Activated CD4-positive, CD25-positive, alpha-beta regulatory T cell treated with anti-CD3 and anti-CD28 coated beads, Interleukin-2, amount 50 U/mL, for 24 hours (primary cell): Measurements from ENCODE around the gene CLSTN1.
"Not testable (repeated sequence)": the region's sequence is repeated elsewhere in the genome, so short reads cannot be mapped to it uniquely, and the experiment has no call there.

Experiments
- ATAC-seq, 2 donors: fragments of 150-1000 bp; cut with Tn5 transposase; one replicate each; pipeline ENCODE4 v1.10.0; 2021; ENCODE audit warnings: mild to moderate bottlenecking in 1 of 2, moderate library complexity in 1 of 2

CLSTN1 gene

DNA sequence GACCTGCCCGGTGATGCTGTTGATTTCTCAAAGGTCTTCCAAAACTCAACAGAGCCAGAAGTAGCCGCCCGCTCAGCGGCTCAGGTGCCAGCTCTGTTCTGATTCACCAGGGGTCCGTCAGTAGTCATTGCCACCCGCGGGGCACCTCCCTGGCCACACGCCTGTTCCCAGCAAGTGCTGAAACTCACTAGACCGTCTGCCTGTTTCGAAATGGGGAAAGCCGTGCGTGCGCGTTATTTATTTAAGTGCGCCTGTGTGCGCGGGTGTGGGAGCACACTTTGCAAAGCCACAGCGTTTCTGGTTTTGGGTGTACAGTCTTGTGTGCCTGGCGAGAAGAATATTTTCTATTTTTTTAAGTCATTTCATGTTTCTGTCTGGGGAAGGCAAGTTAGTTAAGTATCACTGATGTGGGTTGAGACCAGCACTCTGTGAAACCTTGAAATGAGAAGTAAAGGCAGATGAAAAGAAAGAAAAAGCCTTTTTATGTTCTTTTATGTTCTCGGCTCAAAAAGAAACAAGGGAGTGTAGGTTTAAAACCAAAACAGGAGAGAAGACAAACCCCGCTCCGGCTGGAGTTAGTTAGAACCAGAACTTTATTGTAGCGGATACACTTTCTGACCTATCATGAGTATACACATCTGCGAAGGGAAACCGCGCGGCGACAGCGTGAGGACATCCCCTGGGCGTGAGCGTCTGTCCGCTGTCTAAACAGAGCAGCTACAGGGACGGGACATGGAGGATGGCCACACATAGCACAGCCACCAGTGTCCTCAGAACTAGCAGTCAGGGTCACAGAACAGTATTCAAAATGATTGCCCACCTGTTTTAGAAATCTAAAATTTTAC lies 95.1 kb downstream of the CLSTN1 start:
- ATAC-seq, result peak; percentile 67 to 70

DNA sequence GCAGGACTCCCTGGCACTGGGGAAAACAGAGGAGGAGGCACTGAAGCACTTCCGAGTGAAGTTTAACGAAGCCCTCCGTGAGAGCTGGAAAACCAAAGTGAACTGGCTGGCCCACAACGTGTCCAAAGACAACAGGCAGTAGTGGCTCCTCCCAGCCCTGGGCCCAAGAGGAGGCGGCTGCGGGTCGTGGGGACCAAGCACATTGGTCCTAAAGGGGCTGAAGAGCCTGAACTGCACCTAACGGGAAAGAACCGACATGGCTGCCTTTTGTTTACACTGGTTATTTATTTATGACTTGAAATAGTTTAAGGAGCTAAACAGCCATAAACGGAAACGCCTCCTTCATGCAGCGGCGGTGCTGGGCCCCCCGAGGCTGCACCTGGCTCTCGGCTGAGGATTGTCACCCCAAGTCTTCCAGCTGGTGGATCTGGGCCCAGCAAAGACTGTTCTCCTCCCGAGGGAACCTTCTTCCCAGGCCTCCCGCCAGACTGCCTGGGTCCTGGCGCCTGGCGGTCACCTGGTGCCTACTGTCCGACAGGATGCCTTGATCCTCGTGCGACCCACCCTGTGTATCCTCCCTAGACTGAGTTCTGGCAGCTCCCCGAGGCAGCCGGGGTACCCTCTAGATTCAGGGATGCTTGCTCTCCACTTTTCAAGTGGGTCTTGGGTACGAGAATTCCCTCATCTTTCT lies 96.7 kb downstream of the CLSTN1 start:
- no peak for ATAC-seq

DNA sequence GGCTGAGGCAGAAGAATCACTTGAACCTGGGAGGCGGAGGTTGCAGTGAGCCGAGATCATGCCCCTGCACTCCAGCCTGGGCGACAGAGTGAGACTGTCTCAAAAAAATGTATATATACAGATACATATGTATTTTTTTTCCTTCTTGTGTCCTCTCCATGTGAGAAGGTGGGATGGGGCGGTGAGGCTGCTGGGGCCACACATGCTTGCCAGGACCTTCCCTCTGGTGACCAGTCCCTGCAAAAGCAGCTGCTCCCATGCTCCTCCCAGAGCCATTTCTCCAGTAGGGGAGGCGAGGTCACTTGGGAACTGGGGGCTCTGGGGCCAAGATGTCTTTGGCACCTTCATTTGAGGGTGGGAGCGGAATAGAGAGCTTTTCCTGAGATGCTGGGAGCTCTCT lies 97.4 kb downstream of the CLSTN1 start:
- ATAC-seq, result no peak

DNA sequence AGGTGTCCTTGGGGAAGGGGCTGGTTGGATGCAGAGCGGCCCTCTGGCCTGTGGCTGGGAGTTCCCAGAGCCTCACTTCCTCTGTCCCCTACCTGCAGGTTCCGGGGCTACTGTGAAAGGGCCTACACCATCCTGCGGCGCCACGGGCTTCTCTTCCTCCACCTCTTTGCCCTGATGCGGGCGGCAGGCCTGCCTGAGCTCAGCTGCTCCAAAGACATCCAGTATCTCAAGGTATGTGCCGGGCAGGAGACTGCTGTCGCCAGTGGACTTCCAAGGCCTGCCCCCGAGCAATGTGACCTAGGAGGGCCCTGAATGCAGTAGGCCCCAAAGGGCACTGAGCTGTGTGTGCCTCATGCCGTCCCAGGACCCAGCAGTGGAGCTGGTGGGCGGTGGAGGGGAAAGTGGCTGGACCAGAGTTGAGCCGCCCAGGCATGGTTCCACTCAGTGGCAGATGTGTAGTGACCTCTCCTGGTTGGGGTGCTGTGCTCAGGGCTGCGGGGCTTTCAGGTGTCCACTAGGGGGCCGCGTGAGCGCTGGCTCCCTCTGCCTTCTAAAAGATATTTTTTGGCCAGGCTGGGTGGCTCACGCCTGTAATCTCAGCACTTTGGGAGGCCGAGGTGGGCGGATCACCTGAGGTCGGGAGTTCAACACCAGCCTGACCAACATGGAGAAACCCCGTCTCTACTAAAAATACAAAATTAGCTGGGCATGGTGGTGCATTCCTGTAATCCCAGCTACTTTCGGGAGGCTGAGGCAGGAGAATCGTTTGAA lies 98.9 kb downstream of the CLSTN1 start:
- ATAC-seq, result peak; percentile 44 to 46

DNA sequence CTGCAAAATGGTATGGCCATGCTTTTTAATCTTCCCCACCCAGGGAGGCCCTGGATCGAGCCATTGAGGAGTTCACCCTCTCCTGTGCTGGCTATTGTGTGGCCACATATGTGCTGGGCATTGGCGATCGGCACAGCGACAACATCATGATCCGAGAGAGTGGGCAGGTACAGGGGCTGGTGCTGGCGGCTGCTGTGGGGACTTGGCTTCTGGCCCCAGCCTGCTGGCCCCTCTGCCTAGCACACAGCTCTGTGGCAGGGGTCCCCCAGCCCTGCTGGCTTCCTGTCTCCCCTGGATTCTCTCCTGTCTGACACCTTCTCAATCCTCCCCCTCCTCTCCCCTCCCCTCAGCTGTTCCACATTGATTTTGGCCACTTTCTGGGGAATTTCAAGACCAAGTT lies 99.8 kb downstream of the CLSTN1 start:
- ATAC-seq, result no peak

DNA sequence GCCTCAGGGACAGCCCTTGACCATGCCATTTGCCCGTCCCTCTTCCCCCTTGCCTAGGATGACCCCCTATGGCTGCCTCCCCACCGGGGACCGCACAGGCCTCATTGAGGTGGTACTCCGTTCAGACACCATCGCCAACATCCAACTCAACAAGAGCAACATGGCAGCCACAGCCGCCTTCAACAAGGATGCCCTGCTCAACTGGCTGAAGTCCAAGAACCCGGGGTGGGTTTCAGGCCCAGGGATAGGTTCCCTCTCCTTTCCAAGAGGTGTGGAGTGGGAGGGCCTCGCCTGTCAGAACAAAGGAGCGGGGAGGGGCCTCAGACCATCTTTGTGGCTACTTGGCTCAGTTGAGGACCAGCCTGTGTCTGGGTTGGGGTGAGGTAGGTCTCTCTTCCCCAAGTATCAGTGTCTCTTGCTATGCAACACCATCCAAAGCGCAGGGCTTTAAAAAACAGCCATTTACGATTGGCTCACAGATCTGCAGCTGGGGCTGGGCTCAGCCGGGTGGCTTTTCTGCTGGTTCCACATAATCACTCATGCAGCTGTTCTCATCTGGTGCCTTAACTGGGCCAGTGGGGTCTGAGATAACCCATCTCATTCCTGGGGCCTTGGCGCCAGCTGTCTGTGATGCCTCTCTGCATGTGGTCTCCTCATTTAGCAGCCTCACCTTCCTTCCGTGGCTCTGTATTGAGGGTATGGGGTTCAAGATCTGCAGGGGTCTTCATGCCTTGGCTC lies 100.5 kb downstream of the CLSTN1 start:
- no peak for ATAC-seq

DNA sequence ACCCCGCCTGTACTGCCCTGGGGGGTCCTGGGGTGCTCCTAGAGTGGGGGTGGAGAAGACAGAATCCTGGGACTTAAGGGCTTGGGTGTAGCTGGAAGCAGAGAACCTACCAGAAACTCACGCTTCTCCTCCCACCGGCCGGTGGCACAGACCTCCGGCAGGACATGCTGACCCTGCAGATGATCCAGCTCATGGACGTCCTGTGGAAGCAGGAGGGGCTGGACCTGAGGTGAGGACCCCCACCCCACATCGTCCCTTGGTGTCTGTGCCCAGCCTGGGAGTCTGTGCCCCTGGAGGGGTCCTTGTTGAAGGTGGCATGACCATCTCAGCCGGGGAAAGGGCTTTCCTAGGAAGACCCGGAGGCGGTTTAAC lies 101.4 kb downstream of the CLSTN1 start:
- no peak for ATAC-seq

DNA sequence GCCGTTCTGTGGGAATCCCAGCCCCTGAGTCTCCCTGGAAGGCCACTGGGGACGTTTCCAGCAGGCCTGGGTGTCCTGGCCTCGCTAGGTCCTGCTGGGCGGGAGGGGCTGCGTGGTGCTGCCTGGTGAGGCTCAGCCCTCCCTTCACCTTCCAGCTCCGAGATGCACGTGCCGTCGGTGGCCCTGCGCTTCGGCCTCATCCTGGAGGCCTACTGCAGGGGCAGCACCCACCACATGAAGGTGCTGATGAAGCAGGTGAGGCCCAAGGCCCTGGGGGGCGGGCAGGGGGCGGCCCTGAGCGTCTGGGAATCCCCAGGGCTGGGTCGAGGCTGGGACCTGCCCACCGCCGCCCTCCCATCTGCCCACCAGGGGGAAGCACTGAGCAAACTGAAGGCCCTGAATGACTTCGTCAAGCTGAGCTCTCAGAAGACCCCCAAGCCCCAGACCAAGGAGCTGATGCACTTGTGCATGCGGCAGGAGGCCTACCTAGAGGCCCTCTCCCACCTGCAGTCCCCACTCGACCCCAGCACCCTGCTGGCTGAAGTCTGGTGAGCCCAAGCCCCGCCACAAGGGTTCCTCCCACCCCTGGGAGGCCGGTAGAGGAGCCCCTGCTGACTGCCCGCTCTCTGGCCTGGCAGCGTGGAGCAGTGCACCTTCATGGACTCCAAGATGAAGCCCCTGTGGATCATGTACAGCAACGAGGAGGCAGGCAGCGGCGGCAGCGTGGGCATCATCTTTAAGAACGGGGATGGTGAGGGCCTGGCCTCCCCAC lies 102.0 kb downstream of the CLSTN1 start:
- ATAC-seq, result peak; percentile 36 to 49

DNA sequence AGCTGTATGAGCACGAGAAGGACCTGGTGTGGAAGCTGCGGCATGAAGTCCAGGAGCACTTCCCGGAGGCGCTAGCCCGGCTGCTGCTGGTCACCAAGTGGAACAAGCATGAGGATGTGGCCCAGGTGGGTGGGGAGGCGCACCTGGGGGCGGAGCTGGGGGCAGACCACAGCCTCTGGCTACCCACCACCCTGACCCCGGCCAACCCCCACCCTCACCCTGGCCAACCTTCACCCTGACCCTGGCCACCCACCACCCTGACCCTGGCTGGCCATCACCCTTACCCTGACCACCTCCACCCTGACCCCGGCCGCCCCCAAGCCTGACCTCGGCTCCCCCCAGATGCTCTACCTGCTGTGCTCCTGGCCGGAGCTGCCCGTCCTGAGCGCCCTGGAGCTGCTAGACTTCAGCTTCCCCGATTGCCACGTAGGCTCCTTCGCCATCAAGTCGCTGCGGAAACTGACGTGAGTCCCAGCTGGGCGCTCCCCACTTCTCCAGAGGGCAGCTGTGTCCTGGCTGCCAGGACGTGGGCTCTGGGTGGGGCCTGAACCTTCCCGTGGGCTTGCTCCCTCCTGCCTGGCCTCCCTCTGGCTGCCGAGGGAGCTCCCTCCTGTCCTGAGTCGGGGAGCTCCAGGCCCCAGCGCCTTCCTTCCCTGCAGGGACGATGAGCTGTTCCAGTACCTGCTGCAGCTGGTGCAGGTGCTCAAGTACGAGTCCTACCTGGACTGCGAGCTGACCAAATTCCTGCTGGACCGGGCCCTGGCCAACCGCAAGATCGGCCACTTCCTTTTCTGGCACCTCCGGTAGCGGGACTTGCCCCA lies 102.8 kb downstream of the CLSTN1 start:
- no peak for ATAC-seq

DNA sequence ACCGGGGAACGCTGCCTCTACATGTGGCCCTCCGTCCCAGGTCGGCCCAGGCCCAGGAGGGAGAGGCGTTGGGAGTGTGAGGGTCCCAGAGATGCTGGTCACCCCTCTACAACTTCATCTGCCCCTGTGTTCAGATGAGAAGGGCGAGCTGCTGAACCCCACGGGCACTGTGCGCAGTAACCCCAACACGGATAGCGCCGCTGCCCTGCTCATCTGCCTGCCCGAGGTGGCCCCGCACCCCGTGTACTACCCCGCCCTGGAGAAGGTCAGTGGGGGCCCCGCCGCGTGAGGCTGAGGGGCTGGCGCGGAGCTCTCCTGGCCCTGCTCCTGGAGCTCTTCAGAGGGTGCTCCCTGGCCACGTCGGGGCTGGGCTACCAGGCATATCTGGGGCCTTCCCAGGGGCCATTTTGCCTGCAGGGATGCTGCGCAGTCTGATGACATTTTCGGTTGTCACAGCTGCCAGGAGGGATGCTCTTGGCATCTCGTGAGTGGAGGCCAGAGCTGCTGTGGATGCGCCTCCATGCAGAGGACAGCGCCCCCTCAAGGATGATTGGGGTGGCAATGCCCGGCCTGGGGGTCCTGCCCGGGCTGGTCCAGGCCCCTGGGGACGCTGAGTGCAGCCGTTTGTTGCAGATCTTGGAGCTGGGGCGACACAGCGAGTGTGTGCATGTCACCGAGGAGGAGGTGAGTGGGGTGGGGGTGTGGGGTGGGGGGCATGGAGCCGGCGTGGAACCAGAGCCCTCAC lies 103.6 kb downstream of the CLSTN1 start:
- no peak for ATAC-seq

DNA sequence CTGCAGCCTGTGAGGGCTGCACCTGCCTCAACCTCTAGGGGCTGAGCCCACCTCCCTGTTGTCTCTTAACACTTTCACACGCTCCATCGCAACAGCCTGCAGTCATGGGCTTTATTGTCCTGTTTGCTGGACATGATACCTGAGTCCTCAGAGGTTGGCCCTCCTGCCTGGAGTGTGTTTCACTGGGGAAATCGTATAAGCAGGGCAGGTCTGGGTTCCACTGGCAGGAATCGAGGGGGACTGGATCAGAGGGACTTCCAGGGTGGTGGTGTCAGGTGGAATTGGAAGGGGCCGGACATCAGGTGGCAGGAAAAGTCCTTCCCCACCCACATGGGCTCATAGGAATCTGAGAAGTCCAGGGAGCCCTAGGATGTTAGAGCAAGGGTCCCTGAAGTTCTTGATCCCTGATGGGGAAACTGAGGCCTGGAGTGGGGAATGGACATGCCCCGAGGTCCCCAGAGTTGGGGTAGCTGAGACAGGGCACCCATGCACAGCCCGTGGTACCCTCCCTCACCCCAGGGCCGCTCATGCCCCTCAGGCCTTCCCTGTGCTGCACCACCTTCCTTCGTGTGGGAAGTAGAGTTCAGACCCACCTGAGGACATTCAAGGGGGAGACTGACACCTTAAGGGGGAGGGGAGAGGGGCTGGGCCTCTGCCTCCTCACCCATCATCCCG lies 105.6 kb downstream of the CLSTN1 start:
- no peak for ATAC-seq

DNA sequence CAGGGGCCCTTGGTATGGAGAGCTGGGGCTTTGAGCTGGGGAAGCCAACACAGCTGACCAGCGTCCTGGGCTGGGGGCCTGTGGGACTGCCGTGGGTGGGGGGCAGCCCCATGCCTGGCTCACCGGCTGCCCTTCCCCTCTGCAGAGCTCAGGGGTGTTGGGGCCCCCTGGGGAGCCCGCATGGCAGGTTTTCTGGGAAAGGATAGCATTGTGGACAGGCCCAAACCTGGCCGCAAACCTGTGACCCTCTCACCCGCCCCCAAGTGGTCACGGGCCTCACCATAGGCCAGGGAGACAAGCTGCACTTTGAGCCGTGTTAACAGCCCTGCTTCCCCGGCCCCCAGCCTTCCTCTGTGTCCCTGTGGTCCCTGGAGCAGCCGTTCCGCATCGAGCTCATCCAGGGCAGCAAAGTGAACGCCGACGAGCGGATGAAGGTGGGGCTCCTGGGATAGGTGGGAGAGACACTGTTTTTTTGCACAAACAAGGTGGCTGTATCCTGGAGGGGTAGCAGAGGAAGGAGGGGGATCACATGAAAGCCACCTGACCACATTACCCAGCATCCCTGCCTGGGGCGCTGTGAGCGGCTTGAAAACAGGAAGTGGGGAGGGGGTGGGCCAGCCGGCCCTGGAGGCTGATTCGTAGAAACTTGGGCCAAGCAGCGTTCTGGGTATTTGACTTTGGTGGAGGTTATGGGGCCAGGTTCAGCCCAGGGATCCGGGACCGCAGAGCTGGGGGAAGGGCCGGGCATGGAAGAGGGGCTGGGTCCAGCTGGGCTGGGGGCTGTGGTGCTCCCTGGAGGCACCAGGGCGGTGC lies 106.4 kb downstream of the CLSTN1 start:
- ATAC-seq, result peak; percentile 69 to 75

DNA sequence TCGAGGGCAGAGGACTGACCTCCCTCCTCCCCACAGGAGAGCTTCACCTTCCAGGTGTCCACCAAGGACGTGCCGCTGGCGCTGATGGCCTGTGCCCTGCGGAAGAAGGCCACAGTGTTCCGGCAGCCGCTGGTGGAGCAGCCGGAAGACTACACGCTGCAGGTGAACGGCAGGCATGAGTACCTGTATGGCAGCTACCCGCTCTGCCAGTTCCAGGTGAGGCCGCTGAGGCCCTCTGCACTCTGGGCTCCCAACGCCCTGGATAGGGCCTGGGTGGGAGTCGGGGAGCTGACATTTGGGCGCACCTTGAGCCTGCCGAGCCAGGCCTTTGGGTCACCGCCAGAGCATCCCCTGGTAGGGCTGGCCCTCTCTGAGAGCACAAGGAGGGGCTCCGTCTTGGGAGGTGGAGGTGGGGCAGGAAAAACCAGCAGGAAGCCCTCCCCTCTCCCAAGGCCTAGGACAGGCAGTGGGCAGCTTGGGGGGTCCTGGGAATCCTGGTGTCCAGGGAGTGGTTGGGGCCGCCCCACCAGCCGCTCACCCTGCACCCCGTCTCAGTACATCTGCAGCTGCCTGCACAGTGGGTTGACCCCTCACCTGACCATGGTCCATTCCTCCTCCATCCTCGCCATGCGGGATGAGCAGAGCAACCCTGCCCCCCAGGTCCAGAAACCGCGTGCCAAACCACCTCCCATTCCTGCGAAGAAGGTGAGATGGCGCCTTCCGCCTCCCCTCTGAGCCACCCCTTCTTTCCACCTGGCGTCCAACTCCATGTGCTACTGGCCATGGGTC lies 107.2 kb downstream of the CLSTN1 start:
- no peak for ATAC-seq

DNA sequence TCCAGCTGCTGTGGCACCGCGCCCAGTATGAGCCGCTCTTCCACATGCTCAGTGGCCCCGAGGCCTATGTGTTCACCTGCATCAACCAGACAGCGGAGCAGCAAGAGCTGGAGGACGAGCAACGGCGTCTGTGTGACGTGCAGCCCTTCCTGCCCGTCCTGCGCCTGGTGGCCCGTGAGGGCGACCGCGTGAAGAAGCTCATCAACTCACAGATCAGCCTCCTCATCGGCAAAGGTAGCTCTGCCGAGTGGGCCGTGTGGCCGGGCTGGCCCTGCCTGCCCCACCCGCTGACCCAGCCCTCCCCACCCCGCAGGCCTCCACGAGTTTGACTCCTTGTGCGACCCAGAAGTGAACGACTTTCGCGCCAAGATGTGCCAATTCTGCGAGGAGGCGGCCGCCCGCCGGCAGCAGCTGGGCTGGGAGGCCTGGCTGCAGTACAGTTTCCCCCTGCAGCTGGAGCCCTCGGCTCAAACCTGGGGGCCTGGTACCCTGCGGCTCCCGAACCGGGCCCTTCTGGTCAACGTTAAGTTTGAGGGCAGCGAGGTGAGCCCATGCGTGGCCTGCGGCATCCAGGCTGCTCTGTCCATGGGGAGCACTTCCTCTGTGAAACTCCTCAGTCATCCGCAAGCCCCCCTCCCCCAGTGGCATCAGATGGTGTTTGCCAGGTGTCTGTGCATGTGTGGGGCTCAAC lies 108.1 kb downstream of the CLSTN1 start:
- no peak for ATAC-seq

DNA sequence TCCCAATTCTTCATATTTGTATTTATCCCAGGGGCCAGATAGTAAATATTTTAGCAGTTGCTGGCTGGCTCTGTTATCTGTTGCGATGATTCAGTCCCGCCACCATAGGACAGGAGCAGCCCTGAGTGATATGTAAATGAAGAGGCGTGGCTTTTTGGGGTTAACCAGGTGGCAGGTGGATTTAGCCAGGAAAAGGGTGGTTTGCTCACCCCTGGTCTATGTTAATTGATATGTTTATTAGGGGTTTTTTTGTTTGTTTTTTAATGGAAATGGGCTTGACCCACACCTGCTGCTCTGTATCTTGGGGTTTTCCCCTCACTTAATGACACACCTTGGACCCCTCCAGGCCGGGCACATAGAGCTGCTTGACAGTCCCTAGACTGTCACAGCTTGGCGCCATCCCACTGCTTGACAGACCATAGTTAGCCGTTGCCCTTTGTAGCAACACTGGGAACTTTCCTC lies 109.5 kb downstream of the CLSTN1 start:
- ATAC-seq, result peak; percentile 18 to 25

DNA sequence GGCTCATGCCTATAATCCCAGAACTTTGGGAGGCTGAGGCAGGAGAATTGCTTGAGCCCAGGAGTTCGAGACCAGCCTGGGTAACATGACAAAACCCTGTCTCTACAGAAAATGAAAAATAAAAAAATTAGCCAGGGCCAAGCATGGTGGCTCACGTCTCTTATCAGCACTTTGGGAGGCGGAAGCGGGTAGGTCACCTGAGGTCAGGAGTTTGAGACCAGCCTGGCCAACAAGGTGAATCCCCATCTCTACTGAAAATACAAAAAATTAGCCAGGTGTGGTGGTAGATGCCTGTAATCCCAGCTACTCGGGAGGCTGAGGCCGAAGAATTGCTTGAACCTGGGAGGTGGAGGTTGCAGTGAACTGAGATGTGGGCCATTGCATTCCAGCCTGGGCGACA lies 111.0 kb downstream of the CLSTN1 start:
- ATAC-seq, result not testable (repeated sequence)

DNA sequence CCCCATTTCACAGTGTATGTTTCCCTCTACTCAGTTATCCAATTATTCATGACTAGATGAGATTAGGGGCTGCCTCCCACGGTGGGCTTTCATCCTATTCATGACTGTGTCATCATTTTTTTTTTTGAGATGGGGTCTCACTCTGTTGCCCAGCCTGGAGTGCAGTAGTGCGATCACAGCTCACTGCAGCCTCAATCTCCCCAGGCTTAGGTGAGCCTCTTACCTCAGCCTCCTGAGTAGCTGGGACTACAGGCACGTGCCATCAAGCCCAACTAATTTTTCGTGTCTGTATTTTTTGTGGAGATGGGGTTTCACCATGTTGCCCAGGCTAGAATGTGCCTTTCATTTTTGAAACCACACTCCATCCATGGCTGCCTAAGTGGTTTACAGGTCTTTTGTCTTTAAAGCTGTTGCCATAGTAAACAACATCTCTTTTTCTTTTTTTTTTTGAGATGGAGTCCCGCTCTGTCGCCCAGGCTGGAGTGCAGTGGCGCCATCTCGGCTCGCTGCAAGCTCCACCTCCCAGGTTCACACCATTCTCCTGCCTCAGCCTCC lies 112.2 kb downstream of the CLSTN1 start:
- ATAC-seq, result no peak
